NCI-H187 (cell line): Measurements from ENCODE around the gene DNER.

Source experiments
- DNase-seq, 2 experiments: peaks; one replicate each; lab custom pipeline; 2025; lab: John Stamatoyannopoulos, UW

Gene DNER

GRCh38 chr2:229501051-229501794, 213.1 kb downstream of the DNER start:
- no peak for DNase-seq

- no peak for DNase-seq
These were observed 222.3 kb downstream of the DNER start for GRCh38 chr2:229492034-229492433.

GRCh38 chr2:229490167-229490566, 224.2 kb downstream of the DNER start:
- DNase-seq: no peak

GRCh38 chr2:229489016-229489415, 225.3 kb downstream of the DNER start:
- DNase-seq: no peak

GRCh38 chr2:229488232-229488631, 226.1 kb downstream of the DNER start:
- no peak for DNase-seq

- no peak for DNase-seq
These were observed 227.7 kb downstream of the DNER start for GRCh38 chr2:229486673-229487072.

GRCh38 chr2:229485857-229486256, 228.5 kb downstream of the DNER start:
- no peak for DNase-seq

- no peak for DNase-seq
These were observed 237.0 kb downstream of the DNER start for GRCh38 chr2:229477269-229477755.

- DNase-seq: no peak
These were observed 238.6 kb downstream of the DNER start for GRCh38 chr2:229475778-229476177.

GRCh38 chr2:229474125-229474524, 240.2 kb downstream of the DNER start:
- DNase-seq: no peak

- no peak for DNase-seq
These were observed 243.6 kb downstream of the DNER start for GRCh38 chr2:229470781-229471180.

GRCh38 chr2:229467783-229468182, 246.6 kb downstream of the DNER start:
- no peak for DNase-seq

GRCh38 chr2:229463841-229464346, 250.5 kb downstream of the DNER start:
- DNase-seq: no peak

- DNase-seq: no peak
These were observed 252.2 kb downstream of the DNER start for GRCh38 chr2:229462112-229462511.

GRCh38 chr2:229456091-229456490, 258.3 kb downstream of the DNER start:
- DNase-seq: no peak

- DNase-seq: no peak
These were observed 259.3 kb downstream of the DNER start for GRCh38 chr2:229454934-229455631.

GRCh38 chr2:229453230-229453629, 261.1 kb downstream of the DNER start:
- no peak for DNase-seq

GRCh38 chr2:229451852-229452251, 262.5 kb downstream of the DNER start:
- DNase-seq: no peak

- DNase-seq: no peak
These were observed 267.1 kb downstream of the DNER start for GRCh38 chr2:229447227-229447626.

GRCh38 chr2:229446350-229446749, 268.0 kb downstream of the DNER start:
- DNase-seq: no peak

- DNase-seq: no peak
These were observed 268.7 kb downstream of the DNER start for GRCh38 chr2:229445501-229446211.

- no peak for DNase-seq
These were observed 269.3 kb downstream of the DNER start for GRCh38 chr2:229445019-229445418.
